Pancreas (tissue), 10 donors: ENCODE results near the gene ZSWIM9. TPM values are rescaled to one million over a fixed set of nuclear protein-coding genes. Genes with fewer than 3 reads are reported as not detected.

Experiments used
- ATAC-seq, 4 donors: fragments of 200-7000 bp; cut with Tn5 transposase; one replicate each; pipeline versions ENCODE4 v1.8.0 to v1.9.1; 2020; ENCODE audit warnings: mild to moderate bottlenecking in 4 of 4, moderate library complexity in 4 of 4
- DNase-seq, 6 donors: peaks; one replicate each; pipeline ENCODE4 v3.0.0-alpha.2; 2020
- FAIRE-seq: peaks from 2 replicates; lab custom pipeline; 2012; peaks lifted over from hg19 to GRCh38; lab: Jason Lieb, UNC
- H3K27ac ChIP-seq, 4 donors: fragments of 200-600 bp; sonication (generic); 1 replicate in 3 of 4; 2 replicates in 1 of 4; pipeline versions ENCODE4 v1.5.0 to v1.8.0; 2020
- H3K27me3 ChIP-seq, 4 donors: fragments of 200-600 bp; one replicate each; pipeline ENCODE4 v1.8.0; 2021
- H3K36me3 ChIP-seq, 3 donors: fragments of 200-600 bp; sonication (generic) in 1 of 3; one replicate each; pipeline versions ENCODE4 v1.5.0 to v1.8.0; 2020 to 2021
- H3K4me1 ChIP-seq, 3 donors: fragments of 200-600 bp; one replicate each; pipeline ENCODE4 v1.8.0; 2021
- H3K4me3 ChIP-seq, 4 donors: fragments of 200-600 bp; sonication (generic) in 2 of 4; one replicate each; pipeline versions ENCODE4 v1.5.0 to v1.8.0; 2020 to 2021
- H3K9me3 ChIP-seq, 4 donors: fragments of 200-600 bp; one replicate each; pipeline ENCODE4 v1.8.0; 2021
- CTCF ChIP-seq, 4 donors: fragments of 200-600 bp; sonication (generic) in 3 of 4; IDR thresholded peaks; one replicate each; pipeline versions ENCODE4 v1.5.0 to v1.8.0; 2021; ENCODE audit warnings: antibody characterized with exemption in 4 of 4
- WGBS, 2 donors: extraction: QIAGEN DNeasy Blood & Tissue Kit; methylation state at CpG; one replicate each; pipeline ENCODE4 v1.1.7; 2013; 5-methylcytosine and 5-hydroxymethylcytosine counted together
- intact Hi-C, 3 donors: fragments of 100-400 bp; cut with DNase I; formaldehyde crosslinking; loops; one replicate each; pipeline versions ENCODE4 v1.11.1 to v1.14.2; 2022
- polyA plus RNA-seq, 2 donors: library from polyadenylated mRNA; stranded (reverse); fragments of 200-250 nt; gene quantifications; one replicate each; pipeline ENCODE4 v1.2.3, GENCODE V29; 2013
- total RNA-seq, 6 donors: library from RNA; stranded (reverse); fragmentation: NEBNext Ultra II Directional in 4 of 6; extraction: Animal tissue kit (Norgen Biotek cat#: 25700) in 4 of 6; gene quantifications; one replicate each; pipeline versions ENCODE4 v1.2.1 to v1.2.4, GENCODE V29; 2021 to 2023
- donor health status: healthy with polysubstance abuse.
- donor health status: DM: no; HTN: no; CAD: no; lungs with moderate emphysema.
- donor health status: DM: no; HTN: no; CAD: no.
- donor health status: control.
- donor health status: control.
- donor health status: Bipolar disorder and iron deficiency.
- donor health status: DM: yes; HTN: yes; CAD: no.
- donor health status: DM: no; HTN: no; CAD: no.
- donor health status: DM: no; HTN: no; CAD: no.
- donor health status: DM: yes; HTN: yes; CAD: no.

Gene ZSWIM9
- total and polyA plus RNA-seq, 8 donors = 2.8 to 5.9 (median 4.0) TPM

DNA sequence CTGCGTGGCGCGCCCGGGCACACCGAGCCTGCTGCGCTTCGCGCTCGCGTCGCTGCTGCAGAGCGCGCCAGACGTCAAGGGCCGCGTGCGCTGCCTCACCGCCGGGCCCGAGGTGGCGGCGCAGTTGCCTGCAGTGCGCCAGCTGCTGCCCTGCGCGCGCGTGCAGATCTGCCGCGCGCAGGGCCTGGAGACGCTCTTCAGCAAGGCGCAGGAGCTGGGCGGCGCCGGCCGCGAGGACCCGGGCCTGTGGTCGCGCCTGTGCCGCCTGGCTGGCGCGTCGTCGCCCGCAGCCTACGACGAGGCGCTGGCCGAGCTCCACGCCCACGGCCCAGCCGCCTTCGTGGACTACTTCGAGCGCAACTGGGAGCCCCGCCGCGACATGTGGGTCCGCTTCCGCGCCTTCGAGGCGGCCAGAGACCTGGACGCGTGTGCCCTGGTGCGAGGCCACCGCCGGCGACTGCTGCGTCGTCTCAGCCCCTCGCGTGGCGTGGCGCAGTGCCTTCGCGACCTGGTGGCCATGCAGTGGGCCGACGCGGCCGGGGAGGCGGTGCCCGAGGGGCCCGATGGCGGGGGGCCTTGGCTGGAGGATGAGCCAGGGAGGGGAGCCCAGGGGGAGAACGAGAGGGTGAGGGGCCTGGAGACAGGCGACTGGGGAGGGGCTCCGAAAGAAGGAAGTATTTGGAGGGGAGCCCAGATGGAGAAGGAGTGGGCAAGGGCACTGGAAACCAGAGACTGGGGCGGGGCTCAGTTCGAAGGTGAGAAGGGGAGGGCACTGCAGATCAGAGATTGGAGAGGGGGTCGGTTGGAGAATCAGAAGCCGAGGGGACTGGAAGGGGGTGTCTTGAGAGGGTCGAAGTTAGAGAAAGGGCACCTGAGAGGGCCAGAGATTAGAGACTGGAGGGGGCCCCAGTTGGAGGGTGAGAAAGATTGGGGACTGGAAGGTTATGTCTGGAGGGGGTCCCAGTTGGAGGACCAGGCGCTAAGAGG lies 24.7 kb downstream of the ZSWIM9 start:
- FAIRE-seq = no peak

DNA sequence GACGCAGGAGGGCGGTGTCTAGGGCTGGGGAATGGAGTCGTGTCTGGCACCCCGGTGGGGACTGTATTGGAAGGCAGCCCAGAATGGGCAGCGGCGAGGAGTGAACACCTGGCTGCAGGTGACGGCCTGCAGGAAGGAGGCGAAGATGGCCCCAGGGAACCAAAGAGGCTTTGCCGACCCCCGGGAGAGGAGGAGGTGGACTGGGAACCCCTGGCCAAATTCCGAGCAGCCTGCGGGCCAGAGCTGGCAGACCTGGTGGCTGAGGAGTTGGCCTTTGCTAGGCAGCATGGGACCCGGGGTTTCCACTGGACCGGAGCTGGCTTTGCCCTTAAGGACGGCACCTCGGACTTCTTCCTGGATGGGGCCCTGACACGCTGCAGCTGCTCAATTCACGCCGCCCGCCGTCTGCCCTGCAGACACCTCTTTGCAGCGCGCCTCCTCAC lies 25.9 kb downstream of the ZSWIM9 start:
- H3K4me3 ChIP-seq = no peak overlapping the region
- intact Hi-C loops = no loop called here
- H3K36me3 ChIP-seq = no peaks in the 10 kb centered on the region
- DNase-seq = peak in 1 of 6 donors; percentile 61
- no peak overlapping the region for H3K27ac ChIP-seq
- no peaks in the 10 kb centered on the region for H3K9me3 ChIP-seq
- no peak for TF ChIP-seq CTCF (IDR thresholded peaks at IDR 0.05)
- peak in 2 of 4 donors; percentile 18 to 32 for ATAC-seq
- FAIRE-seq = no peak
- H3K27me3 ChIP-seq = no peaks in the 10 kb centered on the region
- WGBS, 2 donors = 63 to 70% methylated on average over 23 of the region's 23 CpGs
- H3K4me1 ChIP-seq = no peaks in the 10 kb centered on the region

More for the DNA sequence above, 24.7 kb downstream of the ZSWIM9 start:
- intact Hi-C loops = no loop called here
- no peaks in the 10 kb centered on the region for H3K4me1 ChIP-seq
- ATAC-seq = no peak
- no peak overlapping the region for H3K4me3 ChIP-seq
- no peak for TF ChIP-seq CTCF (IDR thresholded peaks at IDR 0.05)
- H3K27ac ChIP-seq = no peak overlapping the region
- DNase-seq = no peak
- no peaks in the 10 kb centered on the region for H3K27me3 ChIP-seq
- 79 to 85% methylated on average over 93 to 95 of the region's 95 CpGs for WGBS, 2 donors
- no peaks in the 10 kb centered on the region for H3K36me3 ChIP-seq
- no peaks in the 10 kb centered on the region for H3K9me3 ChIP-seq

DNA sequence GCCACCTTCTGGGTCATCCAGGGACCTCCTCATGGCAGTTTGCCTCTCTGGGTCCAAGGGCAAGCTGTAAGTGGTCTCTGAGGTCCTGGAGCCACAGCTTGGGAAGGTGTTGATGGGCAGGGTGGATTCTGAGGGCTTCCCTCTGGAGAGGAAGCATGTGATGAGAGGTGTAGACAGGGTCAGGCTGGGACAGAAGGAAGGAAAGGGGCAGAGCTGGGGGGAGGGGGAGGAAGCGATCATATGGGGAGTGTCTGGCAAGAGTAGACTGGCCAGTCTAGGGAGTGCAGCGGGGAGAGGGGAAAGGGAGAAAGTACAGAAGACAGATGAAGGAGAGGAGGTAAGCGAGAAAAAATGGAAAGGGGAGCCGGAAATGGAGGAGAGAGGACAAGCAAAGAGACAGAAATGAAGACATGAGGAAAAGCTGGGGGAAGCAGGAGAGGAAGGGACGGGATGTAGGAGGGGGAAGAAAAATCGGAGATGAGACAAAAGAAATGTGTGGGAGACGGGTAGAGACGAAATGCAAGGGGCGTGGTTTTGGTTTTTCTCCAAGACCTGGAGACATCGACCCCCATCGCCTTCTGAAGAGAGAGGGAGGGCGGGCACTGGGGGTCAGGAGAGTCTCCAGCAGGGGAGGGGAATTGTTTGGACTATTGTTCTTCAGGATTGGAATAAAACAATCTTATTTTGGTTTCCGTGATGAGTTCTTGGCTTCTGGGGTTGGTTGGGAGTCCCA lies 26.6 kb downstream of the ZSWIM9 start:
- no peak for TF ChIP-seq CTCF (IDR thresholded peaks at IDR 0.05)
- FAIRE-seq (no peak), ATAC-seq (peak in 1 of 4 donors; percentile 34), DNase-seq (no peak)
- no peaks in the 10 kb centered on the region for H3K9me3 ChIP-seq
- no peak overlapping the region for H3K4me3 ChIP-seq
- H3K4me1 ChIP-seq = no peaks in the 10 kb centered on the region
- H3K36me3 ChIP-seq = no peaks in the 10 kb centered on the region
- WGBS, 2 donors = 63 to 72% methylated on average over 13 of the region's 13 CpGs
- H3K27me3 ChIP-seq = no peaks in the 10 kb centered on the region
- H3K27ac ChIP-seq = no peak overlapping the region
- intact Hi-C loops = no loop called here

- DNase-seq (no peak), FAIRE-seq (no peak), ATAC-seq (peak in 2 of 4 donors; percentile 4 to 9)
- H3K27me3 ChIP-seq = no peaks in the 10 kb centered on the region
- H3K36me3 ChIP-seq = no peaks in the 10 kb centered on the region
- H3K27ac ChIP-seq = peak overlapping the region; percentile 37 to 74 (median 60)
- TF ChIP-seq CTCF (IDR thresholded peaks at IDR 0.05) = no peak
- intact Hi-C loops = no loop called here
- WGBS, 2 donors = 1 to 2% methylated on average over 5 of the region's 5 CpGs
- H3K9me3 ChIP-seq = no peaks in the 10 kb centered on the region
- H3K4me1 ChIP-seq = peaks cover 0 to 14% (median 0%) of the 10 kb centered on the region in 3 donors
- H3K4me3 ChIP-seq = peak overlapping the region; percentile 45 to 75 (median 60)
Observed at GRCh38 chr19:48203222-48203793, 32.8 kb downstream of the ZSWIM9 start.
